A673 (cell line): ENCODE measurements around the gene ALLC. TPM values are rescaled to one million over a fixed set of nuclear protein-coding genes. Genes with fewer than 3 reads are reported as not detected.

ENCODE experiments used
- BruUV-seq: library from RNA; stranded (reverse); fragments of 400-500 nt; replicated peaks from 2 replicates; lab custom pipeline; 2021; lab: Mats Ljungman, UMichigan
- CTCF ChIA-PET: fragments of 300-600 bp; sonication (Branson Sonifier 250); formaldehyde crosslinking; loops from one replicate; lab custom pipeline; 2022; ENCODE audit warnings: antibody characterized with exemption; lab: Charles Lee
- POLR2A ChIA-PET: fragments of 300-600 bp; sonication (Branson Sonifier 250); formaldehyde crosslinking; loops from one replicate; lab custom pipeline; 2022; ENCODE audit warnings: antibody characterized with exemption; ENCODE audit not compliant: low non-redundant PET; lab: Charles Lee
- DNase-seq: peaks from one replicate; pipeline ENCODE4 v3.0.0-alpha.2; 2015; ENCODE audit warnings: low spot score
- H3K27ac ChIP-seq: fragments of 200-600 bp; sonication (generic); 2 replicates; pipeline ENCODE4 v1.5.1; 2016; ENCODE audit warnings: mixed run types, low read depth, mild to moderate bottlenecking, mixed read lengths, antibody characterized with exemption, low read length; ENCODE audit not compliant: poor library complexity, severe bottlenecking
- H3K27me3 ChIP-seq: fragments of 200-600 bp; sonication (generic); replicated peaks from 2 replicates; pipeline ENCODE4 v1.6.1; 2017; ENCODE audit warnings: mixed run types, low read depth, mild to moderate bottlenecking, mixed read lengths, antibody characterized with exemption, low read length; ENCODE audit not compliant: insufficient read depth, poor library complexity
- H3K36me3 ChIP-seq: fragments of 200-600 bp; sonication (generic); 2 replicates; pipeline ENCODE4 v1.6.1; 2016; ENCODE audit warnings: mixed run types, mild to moderate bottlenecking, mixed read lengths, antibody characterized with exemption, low read length; ENCODE audit not compliant: insufficient read depth, poor library complexity, severe bottlenecking
- H3K4me1 ChIP-seq: fragments of 200-600 bp; sonication (generic); 2 replicates; pipeline ENCODE4 v1.6.1; 2017; ENCODE audit warnings: mixed run types, mild to moderate bottlenecking, mixed read lengths, antibody characterized with exemption, low read length; ENCODE audit not compliant: insufficient read depth, poor library complexity, severe bottlenecking
- H3K4me3 ChIP-seq: fragments of 200-600 bp; sonication (generic); 2 replicates; pipeline ENCODE4 v1.5.1; 2016; ENCODE audit warnings: low read depth, mixed run types, mild to moderate bottlenecking, mixed read lengths, low read length; ENCODE audit not compliant: poor library complexity, severe bottlenecking
- H3K9me3 ChIP-seq: fragments of 200-600 bp; sonication (generic); 2 replicates; pipeline ENCODE4 v1.6.1; 2016; ENCODE audit warnings: mixed run types, low read depth, mild to moderate bottlenecking, mixed read lengths, antibody characterized with exemption, low read length; ENCODE audit not compliant: poor library complexity, severe bottlenecking
- CTCF ChIP-seq: fragments of 300-800, 200-600 bp; sonication (generic); conservative IDR thresholded peaks from 2 replicates; pipeline ENCODE4 v1.5.1; 2017; ENCODE audit warnings: low read depth, mild to moderate bottlenecking, antibody characterized with exemption, low read length, moderate library complexity, mixed read lengths
- EZH2 ChIP-seq: fragments of 200-600 bp; sonication (generic); IDR thresholded peaks from 2 replicates; pipeline ENCODE4 v1.6.1; 2017; ENCODE audit warnings: borderline replicate concordance, low read depth, mild to moderate bottlenecking, mixed read lengths, antibody characterized with exemption, low read length; ENCODE audit not compliant: poor library complexity, severe bottlenecking
- intact Hi-C: fragments of 100-400 bp; cut with micrococcal nuclease; formaldehyde crosslinking; loops from one replicate; pipeline ENCODE4 v1.10.0; 2022; ENCODE audit not compliant: unreplicated experiment
- total RNA-seq: library from RNA; stranded (reverse); gene quantifications from 2 replicates; pipeline ENCODE4 v1.2.3, GENCODE V29; 2021

ALLC gene
- total RNA-seq, 1 experiment from 2014 or later, result not detected

- intact Hi-C loops, result no loop called here
- no peaks in the 10 kb centered on the region for H3K9me3 ChIP-seq
- TF ChIP-seq EZH2 (no peak), CTCF (no peak)
- H3K27ac ChIP-seq, result no peak overlapping the region
- BruUV-seq, result no TSS peak
- CTCF ChIA-PET, result no interaction called here
- peaks cover 18% of the 10 kb centered on the region for H3K4me1 ChIP-seq
- no peaks in the 10 kb centered on the region for H3K36me3 ChIP-seq
- POLR2A ChIA-PET, result no interaction called here
- no peaks in the 10 kb centered on the region for H3K27me3 ChIP-seq
- no peak overlapping the region for H3K4me3 ChIP-seq
- no peak for DNase-seq
Measured at GRCh38 chr2:3742743-3743508, 84.9 kb downstream of the ALLC start.

DNA sequence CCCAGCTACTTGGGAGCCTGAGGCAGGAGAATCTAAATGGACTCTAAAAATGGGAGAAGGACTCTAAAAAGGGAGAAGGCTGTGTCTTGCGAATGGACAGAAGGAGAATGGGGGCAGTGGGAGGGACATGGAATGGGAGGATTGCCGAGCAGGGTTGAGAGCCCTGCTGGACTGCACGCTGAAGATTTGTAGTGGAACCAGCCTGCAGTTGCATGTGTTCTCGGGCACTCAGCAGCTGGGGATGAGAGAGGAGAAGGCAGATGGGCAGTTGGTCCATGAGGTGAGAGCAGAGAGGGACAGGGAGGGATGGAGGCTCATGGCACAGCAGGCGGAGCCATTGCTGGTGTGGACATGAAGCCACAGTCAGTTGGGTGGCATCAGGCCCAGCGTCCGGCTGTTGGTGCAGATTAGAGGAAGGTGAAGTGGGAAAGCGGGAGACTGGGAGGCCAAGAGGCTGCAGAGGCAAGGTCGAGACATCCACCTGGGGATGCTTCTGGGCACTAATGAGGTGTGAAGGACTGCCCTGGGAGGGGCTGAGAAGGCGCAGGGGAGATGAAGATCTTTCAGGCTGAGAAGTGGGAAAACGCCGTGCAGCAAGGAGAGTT, 86.1 kb downstream of the ALLC start:
- Histone ChIP-seq H3K4me1 (peaks cover 14% of the 10 kb centered on the region), H3K27me3 (no peaks in the 10 kb centered on the region), H3K4me3 (no peak overlapping the region), H3K27ac (no peak overlapping the region), H3K9me3 (no peaks in the 10 kb centered on the region), H3K36me3 (no peaks in the 10 kb centered on the region)
- BruUV-seq, result no TSS peak
- ChIA-PET CTCF (no interaction called here), POLR2A (no interaction called here)
- intact Hi-C loops, result no loop called here
- no peak for DNase-seq
- no peak for TF ChIP-seq CTCF
- TF ChIP-seq EZH2, result no peak

DNA sequence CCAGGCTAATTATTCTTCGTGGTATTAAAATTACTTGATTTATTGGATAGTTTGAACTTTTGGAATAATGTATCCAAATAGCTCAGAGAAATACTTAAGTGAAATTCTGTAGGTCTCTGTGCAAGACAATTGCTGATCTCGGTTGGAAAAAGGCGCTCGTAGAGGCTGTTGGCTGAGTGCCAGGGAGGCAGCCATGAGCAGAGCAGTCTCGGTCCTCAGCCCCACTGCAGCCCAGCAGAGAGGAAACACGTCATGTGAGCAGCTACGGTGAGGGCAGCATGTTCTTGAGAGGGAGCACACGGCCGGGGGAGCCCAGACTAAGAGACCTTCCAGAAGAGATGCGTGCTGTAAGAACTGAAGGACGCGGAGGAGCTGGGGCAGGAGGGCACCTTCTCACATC, 87.9 kb downstream of the ALLC start:
- ChIA-PET CTCF (no interaction called here), POLR2A (no interaction called here)
- peaks cover 9% of the 10 kb centered on the region for H3K4me1 ChIP-seq
- no peaks in the 10 kb centered on the region for H3K27me3 ChIP-seq
- DNase-seq, result no peak
- no peak overlapping the region for H3K27ac ChIP-seq
- TF ChIP-seq EZH2 (no peak), CTCF (no peak)
- no peaks in the 10 kb centered on the region for H3K9me3 ChIP-seq
- intact Hi-C loops, result no loop called here
- H3K36me3 ChIP-seq, result no peaks in the 10 kb centered on the region
- no peak overlapping the region for H3K4me3 ChIP-seq
- no TSS peak for BruUV-seq
